GM12874 (cell line): ENCODE measurements around the gene CCDC9.

ENCODE experiments used
- TF ChIP-seq, protein P1 (sequence below): IDR thresholded peaks from 2 replicates; pipeline ENCODE4 v1.5.1; 2011; ENCODE audit warnings: low read depth, mild to moderate bottlenecking, control low read depth, low read length, moderate library complexity; ENCODE audit not compliant: insufficient read depth

Gene CCDC9

DNA sequence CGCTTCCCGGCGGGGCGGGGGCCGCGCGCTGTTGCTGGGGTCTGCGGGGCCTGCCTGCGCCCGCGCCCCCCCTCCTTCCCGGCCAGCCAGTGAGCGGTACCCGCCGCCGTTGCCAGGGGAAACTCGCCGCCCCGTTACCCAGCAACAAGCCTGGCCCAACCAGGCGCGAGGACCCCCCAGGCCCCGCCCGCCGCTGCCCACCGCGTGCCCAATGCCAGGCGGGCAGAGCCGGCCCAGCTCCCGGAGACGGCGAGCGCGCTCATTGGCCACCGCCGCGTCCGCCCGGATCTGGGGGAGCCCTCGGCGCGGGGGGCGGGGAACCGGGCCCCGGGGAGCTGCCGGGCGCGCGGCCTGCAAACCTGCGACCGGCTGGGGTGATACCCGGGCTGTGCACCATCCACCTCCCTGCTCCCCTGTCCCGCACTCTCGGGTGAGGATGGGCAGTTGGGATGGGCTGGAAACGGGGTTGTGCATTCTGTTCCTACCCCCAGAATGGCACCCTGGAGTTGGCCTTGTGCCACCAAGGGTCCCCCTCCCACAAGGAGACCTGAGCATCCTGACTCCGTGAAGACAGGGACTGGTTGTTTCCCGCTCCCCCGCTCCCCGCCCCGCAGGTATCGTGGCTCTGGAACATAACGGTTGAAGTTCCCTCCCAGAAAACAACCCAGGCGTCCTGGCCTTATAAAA is 16.6 kb upstream of the CCDC9 start:
- TF ChIP-seq, protein P1, sequence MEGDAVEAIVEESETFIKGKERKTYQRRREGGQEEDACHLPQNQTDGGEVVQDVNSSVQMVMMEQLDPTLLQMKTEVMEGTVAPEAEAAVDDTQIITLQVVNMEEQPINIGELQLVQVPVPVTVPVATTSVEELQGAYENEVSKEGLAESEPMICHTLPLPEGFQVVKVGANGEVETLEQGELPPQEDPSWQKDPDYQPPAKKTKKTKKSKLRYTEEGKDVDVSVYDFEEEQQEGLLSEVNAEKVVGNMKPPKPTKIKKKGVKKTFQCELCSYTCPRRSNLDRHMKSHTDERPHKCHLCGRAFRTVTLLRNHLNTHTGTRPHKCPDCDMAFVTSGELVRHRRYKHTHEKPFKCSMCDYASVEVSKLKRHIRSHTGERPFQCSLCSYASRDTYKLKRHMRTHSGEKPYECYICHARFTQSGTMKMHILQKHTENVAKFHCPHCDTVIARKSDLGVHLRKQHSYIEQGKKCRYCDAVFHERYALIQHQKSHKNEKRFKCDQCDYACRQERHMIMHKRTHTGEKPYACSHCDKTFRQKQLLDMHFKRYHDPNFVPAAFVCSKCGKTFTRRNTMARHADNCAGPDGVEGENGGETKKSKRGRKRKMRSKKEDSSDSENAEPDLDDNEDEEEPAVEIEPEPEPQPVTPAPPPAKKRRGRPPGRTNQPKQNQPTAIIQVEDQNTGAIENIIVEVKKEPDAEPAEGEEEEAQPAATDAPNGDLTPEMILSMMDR = no peak

DNA sequence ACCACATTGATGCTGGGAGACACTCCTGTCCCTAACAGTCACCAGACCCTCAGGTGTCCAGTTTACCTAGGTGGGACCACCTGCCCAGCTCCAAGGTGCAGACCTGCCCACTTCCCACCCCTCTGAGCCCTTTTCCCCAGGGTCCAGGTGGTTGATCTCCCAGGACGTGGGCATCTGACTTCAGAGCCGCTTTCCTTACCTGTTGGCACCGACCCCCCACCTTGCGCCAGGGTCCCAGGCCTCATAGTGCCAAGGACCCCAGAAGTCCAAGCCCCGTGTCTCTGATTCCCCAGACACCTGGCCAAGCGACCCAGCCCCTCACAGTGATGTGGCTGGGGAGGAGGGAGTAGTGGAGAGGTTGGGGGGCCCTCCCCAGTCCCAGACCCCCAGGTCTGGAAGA is 15.8 kb upstream of the CCDC9 start:
- TF ChIP-seq, protein P1 = no peak

DNA sequence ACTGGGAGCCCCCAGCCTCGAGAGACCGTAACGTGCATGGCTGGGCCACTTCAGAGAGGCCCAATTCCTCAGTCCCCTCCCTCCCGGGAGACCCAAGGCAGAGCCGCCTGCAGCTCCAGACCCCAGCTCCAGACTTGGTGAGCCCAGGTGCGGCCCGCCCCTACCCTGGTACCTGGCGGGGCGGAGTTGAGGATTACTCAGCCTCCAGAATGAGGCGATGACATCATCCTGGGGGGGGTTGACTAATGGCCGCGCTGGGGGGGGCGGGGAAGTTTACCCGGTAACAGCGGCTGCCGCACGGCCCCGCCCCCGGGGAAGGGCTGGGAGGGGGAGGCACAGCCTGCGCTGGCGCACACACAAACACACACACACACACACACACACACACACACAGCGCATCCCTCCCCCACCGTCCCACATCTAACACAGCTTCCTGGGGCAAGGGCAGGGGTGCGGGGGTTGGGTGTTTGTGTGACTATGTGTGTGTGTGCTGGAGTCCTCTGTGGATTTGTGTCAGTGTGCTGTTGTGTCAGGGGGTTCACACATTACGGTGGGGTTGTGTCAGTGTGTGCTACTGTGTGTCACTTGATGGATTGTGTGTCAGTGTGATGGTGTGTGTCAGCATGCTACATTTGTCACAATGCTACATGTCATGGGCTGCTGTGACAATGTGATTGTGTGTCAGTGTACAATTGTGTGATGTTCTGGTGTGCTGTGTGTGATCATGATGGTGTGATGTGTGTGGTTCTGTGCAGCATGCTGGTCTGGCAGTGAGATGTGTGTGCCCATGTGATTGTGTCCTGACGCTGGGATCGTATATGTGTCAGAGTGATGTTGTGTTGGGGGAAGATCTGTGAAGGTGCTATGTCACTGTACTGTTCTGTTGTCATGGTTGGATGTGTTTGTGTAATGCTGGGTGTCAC is 15.1 kb upstream of the CCDC9 start:
- TF ChIP-seq, protein P1 = no peak

DNA sequence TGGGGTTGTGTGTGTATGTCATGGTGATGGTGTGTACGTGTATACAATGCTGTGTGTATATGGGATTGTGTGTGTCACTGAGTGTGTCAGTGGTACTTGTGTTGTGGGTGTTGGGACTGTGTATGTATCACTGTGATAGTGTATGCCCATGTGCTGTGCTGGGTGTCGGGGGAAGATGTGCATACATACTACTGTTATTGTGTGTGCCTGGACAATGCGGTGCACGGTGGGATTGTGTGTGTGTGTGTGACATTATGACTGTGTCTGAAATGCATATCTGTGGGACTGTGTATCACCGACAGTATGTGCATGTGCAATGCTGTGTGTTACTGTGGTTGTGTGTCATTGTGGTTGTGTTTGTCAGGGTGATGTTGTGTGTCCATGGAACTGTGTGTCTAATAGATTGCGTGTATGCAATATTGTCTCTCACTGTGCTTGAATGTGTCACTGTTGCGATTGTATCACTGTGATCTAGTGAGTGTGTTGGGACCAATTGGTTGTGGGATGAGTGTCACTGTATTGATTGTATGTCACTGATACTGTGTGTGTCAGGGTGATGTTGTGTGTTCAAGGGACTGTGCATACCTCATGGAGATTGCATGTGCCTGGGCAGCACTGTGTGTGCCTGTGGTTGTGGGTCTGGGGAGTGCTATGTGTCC is 14.3 kb upstream of the CCDC9 start:
- TF ChIP-seq, protein P1 = no peak

DNA sequence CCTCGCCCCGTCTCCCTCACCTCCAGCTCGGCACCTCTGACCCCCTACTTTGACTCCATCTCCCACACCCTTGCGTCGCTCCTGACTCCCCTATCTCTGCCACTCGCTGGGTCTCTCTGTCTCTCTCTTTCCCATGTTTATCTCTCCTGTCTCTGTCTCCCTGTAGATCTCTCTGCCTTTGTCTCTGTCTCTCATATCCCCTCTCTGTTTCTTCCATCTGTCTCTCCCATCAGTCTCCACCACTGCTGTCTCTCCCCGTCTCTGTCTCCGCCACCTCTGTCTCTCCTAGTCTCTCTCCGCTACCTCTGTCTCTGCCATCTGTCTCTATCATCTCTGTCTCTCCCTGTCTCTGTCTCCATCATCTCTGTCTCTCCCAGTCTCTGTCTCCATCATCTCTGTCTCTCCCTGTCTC is 13.0 kb upstream of the CCDC9 start:
- TF ChIP-seq, protein P1 = no peak

DNA sequence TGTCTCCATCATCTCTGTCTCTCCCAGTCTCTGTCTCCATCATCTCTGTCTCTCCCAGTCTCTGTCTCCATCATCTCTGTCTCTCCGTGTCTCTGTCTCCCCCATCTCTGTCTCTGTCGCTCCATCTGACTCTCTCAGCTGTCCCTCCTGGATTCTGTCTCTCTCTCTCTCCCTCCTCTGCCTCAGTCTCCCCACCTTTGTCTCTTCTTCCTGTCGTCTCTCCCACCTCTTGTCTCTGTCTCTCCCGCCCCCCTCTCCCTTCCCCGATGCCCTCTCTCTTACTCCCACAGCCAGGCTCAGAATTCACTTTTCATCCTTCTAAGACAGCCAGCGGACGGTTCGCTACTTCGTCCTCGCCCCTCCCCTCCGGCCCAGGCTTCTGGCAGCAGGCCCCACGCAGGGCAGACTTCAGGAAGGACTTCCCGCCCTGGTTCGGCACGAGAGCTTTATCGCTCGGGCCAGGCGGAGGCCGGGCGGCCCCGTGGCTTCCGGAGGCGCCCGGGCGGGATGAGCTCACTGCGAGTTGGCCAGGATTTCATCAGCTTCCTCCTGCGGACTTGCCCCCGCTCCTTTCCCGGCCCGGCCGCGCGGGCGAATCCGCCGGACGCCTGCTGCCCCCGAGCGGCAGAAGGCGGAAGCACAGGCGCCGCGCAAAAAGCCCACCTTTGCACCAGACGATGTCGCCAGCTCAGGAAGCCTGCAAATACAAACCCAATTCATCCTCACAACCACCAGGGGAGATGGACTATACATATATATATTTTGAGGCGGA is 12.4 kb upstream of the CCDC9 start:
- TF ChIP-seq, protein P1 = peak; percentile 95
